Measurements from ENCODE around the gene NRP1.

The NRP1 gene

DNA sequence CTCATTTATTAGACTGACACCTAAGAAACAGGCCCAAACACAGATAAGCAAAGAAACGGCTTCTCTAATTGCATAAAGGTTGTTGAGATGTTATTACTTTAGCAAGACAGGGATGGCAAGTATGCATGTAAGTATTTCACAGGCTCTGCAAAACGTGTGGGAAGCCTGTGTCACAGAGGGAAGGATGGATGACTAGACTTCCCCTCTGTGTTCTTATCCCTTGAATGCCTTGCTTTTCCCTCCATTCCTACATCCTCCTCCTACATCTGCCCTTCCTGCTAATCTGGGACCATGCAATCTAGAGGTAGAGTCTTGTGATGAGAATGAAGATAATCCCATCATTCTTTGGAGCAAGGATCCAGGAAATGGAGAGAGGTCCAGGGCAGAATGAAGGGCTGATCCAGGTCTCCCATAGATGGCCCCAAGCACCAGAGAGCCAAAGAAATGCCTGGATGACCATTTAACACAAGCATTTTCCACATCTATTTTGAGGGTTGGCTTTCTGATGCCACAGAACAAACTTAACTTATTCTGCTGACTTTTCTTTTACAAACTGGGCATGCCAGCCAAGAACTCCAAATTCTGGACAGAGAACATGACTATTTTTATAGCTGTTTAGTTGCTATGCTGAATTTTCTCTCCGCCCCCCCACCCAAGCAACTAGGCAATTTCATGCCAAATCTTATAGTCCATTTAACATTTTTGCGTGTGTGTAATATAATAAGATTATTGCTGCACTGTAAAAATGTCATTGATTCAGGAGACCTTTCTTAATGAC, 48.1 kb downstream of the NRP1 start:
- peaks cover 10% of the 10 kb centered on the region for H3K4me1 ChIP-seq (ENCODE audit: insufficient read depth, low read length)
- H3K36me3 ChIP-seq (ENCODE audit: insufficient read depth, low read length): no peaks in the 10 kb centered on the region
- no peak overlapping the region for H3K9ac ChIP-seq (ENCODE audit: low read depth, low read length)

DNA sequence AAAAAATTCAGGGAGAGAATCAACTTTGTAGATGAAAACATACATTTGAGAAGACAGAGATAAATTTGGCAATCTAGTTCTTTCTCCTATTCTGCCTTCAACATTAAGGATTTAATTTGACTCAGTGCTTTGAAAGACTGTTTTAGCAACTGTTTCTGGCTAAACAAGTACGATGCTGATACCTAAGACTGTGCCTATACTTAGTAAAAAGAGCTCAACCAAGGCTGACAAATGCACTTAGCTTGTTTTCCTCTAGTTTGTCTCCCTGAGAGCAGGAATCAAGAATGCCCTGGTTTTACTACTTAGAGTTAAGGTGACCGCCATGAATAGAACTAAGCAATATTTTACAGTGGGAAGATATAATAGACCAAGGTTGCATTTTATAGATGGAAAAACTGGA, 49.5 kb downstream of the NRP1 start:
- H3K4me1 ChIP-seq (ENCODE audit: insufficient read depth, low read length): no peaks in the 10 kb centered on the region
- no peaks in the 10 kb centered on the region for H3K9me3 ChIP-seq (ENCODE audit: control insufficient read depth, insufficient read depth, low read length)
- H3K36me3 ChIP-seq (ENCODE audit: insufficient read depth, low read length): no peaks in the 10 kb centered on the region
- H3K9ac ChIP-seq (ENCODE audit: low read depth, low read length): no peak overlapping the region

More for the DNA sequence above, 48.1 kb downstream of the NRP1 start:
- no peaks in the 10 kb centered on the region for H3K9me3 ChIP-seq (ENCODE audit: control insufficient read depth, insufficient read depth, low read length)

DNA sequence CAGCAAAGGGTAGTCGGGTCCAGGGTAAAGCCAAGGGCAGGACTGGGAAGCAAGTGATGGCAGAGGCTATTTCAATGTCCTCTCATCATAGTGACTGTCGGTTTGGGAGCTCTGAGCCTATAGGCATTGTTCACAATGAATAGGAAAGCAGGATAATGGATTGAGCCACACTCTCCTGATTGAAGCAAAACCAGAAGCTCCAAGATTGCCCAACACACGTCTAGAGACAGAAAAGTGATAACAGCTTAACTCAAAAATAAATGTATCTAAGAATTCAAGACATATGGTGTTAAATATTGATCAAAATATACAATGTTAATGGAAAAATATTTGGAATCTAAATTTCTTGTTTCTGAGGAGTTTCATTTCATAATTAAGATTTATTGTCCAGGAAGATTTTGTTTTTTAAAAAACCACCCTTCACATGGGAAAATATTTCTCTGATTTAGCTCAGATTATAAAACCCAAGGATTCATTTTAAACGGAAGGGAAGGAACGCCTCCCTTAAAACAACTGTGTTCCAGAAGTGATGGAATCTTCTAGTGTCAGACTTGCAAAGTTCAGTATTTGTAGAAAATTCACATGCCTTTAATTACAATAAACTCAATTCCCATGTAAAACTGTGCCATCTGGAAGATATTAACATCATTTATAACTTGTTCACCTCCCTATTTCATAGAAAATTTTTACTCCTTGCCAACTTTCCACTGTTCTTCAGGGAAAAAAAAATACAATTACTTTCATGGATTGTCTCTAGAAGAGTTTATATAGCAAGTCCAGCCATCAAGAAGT, 54.5 kb downstream of the NRP1 start:
- H3K9ac ChIP-seq (ENCODE audit: low read depth, low read length): no peak overlapping the region
- H3K9me3 ChIP-seq (ENCODE audit: control insufficient read depth, insufficient read depth, low read length): no peaks in the 10 kb centered on the region
- H3K36me3 ChIP-seq (ENCODE audit: insufficient read depth, low read length): no peaks in the 10 kb centered on the region
- H3K4me1 ChIP-seq (ENCODE audit: insufficient read depth, low read length): no peaks in the 10 kb centered on the region

DNA sequence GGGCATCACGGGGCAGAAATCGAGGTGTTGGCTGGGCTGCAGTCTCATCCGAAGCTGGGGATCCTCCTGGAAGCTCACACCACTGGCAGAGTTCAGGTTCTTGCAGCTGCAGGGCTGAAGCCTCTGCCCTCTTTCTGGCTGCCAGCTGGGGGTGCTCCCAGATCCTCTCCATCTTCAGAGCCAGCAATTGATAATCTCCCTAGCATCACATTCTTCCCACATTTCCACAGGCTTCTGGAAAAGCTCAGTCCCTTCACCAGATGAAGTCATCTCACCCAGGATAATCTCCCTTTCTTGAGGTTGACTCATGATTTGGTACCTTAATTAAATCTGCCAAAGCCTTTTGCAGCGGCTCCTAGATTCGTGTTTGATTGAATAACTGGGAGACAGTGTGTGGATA, 55.2 kb downstream of the NRP1 start:
- no peaks in the 10 kb centered on the region for H3K9me3 ChIP-seq (ENCODE audit: control insufficient read depth, insufficient read depth, low read length)
- no peaks in the 10 kb centered on the region for H3K36me3 ChIP-seq (ENCODE audit: insufficient read depth, low read length)
- no peaks in the 10 kb centered on the region for H3K4me1 ChIP-seq (ENCODE audit: insufficient read depth, low read length)
- no peak overlapping the region for H3K9ac ChIP-seq (ENCODE audit: low read depth, low read length)

DNA sequence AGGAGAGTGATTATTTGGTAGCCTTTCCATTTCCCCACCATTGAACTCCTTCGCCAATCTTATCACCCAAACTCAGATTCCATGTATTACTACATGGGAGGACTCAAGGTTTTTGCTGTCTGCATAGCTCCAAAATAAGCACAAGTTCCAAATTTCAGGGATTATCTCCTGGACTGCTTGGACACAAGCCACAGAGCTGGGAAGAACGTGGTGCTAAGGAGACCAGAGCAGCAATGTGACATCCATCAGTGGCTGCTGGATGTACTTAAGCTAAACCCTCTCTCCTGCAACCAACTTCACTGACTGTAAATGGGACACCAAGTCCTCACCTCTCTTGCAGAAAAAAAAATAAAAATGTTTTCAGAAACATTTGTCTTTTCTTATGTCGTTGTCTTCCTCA, 56.3 kb downstream of the NRP1 start:
- Histone ChIP-seq H3K9ac (ENCODE audit: low read depth, low read length) (no peak overlapping the region), H3K9me3 (ENCODE audit: control insufficient read depth, insufficient read depth, low read length) (no peaks in the 10 kb centered on the region), H3K36me3 (ENCODE audit: insufficient read depth, low read length) (no peaks in the 10 kb centered on the region), H3K4me1 (ENCODE audit: insufficient read depth, low read length) (peaks cover 9% of the 10 kb centered on the region; the same call in 1 of the 2 replicates)

DNA sequence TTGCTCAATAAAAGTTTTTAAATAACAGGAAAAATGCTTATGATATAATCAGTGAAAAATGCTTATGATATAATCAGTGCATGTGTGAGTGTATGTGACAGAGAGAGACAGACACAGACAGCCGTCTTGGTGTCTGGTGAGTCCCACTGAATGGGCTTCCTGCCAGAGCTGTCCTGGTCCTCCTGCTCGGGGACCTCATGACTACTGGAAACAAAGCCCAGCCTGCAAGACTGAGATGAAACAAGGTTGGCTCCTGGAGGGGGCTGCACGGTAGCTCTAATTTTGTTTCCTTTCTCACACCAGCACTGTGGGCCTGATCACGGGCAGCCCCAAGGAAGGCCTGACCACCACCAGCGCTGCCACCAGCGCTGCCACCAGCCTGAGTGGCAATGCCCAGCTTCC, 57.3 kb downstream of the NRP1 start:
- H3K36me3 ChIP-seq (ENCODE audit: insufficient read depth, low read length): no peaks in the 10 kb centered on the region
- H3K9ac ChIP-seq (ENCODE audit: low read depth, low read length): no peak overlapping the region
- no peaks in the 10 kb centered on the region for H3K9me3 ChIP-seq (ENCODE audit: control insufficient read depth, insufficient read depth, low read length)
- peaks cover 17% of the 10 kb centered on the region for H3K4me1 ChIP-seq (ENCODE audit: insufficient read depth, low read length)

DNA sequence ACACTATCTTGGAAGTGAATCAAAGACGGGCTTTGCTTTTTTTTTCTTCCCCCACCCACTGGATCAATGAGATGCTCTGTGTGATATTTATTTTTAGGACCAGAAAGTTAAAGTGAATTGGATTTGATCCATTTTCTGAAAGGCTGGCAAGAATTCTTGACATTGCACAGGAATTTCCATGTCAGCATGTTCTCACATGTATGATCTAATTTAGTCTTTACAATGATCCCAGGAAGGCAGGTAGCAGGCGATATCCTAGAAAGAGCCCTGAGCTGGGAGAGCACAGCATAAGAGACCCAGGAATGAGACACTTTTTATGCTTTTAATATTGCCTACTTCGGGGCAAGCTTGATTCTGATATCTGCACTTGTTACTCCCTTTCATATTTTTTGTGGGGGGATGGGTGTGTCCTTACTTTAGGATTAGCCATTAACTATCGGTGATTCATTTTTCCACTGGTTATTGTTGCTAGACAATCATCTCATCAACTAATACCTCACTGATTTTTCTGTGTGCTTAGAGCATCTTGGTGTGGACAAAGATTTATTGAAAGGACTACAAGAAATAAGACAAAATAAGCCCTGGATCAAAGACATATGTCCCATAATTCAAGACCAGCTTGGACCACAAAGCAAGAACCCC, 58.1 kb downstream of the NRP1 start:
- H3K36me3 ChIP-seq (ENCODE audit: insufficient read depth, low read length): no peaks in the 10 kb centered on the region
- H3K9ac ChIP-seq (ENCODE audit: low read depth, low read length): no peak overlapping the region
- no peaks in the 10 kb centered on the region for H3K9me3 ChIP-seq (ENCODE audit: control insufficient read depth, insufficient read depth, low read length)
- peaks cover 20% of the 10 kb centered on the region for H3K4me1 ChIP-seq (ENCODE audit: insufficient read depth, low read length)

DNA sequence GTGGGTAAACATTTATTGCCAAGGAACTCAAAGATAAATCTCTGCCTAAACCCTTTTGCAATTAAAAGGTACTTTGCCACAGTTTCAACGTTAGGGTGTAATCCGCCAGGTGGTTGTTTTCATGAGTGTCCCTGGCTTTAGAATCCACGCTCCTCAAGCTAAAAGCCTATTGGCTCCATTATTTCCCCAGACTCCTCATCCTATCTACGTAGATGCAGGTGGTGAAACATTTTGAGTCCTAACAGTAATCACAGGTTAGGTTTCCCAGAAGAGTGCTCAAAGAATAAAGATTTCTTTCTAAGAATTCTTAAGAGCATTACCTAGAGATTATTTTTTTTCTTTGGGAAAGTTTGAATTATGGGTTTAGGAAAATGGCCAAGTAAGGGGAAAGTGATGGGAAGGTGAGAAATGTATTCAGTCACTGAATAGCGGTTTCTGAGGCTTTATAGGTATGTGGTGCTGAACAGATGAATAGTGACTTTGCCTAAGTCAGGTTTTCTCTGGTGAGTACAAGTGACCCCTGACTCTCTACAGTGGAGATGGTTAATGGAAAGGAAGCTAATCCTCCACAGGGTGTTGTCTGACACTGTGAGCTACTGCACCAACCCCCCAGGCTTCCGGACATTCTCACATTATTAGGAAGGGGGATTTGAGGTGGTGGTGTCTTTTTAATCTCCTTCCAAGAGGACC, 60.2 kb downstream of the NRP1 start:
- H3K9ac ChIP-seq (ENCODE audit: low read depth, low read length): no peak overlapping the region
- H3K4me1 ChIP-seq (ENCODE audit: insufficient read depth, low read length): peaks cover 20% of the 10 kb centered on the region
- H3K9me3 ChIP-seq (ENCODE audit: control insufficient read depth, insufficient read depth, low read length): no peaks in the 10 kb centered on the region

DNA sequence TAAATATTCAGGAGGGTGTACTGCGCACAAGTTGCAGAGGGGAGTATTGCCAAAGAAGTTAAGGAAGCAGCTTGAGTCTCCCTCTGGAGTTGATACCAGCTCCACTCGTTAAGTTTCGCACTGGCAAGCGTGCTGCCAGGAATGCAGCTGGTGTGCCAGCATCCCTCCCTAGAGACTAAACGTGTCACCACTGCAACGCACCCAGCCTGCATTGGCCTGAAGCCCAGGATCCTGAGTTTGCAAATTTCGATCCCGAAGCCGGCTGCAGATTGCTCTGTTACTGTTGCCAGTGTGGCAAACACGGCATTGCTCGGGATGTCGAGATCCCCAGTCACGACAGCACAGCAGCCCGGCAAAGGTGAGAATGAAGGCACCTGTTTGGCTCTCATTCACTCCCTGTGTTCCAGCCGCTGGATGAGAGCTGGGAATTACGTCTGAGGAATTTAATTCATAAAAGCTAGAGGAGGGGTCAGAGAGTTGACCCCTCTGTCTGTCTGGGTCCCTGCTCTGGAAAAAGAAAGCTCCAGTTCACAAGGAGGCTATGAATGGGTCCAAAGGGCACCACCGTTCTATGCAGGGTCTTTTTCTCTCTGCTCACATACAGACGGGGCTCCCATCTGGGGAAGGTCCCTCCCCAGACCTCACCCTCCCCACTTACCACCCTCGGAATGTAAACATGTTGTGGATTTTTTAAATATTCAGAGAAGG, 61.0 kb downstream of the NRP1 start:
- no peaks in the 10 kb centered on the region for H3K9me3 ChIP-seq (ENCODE audit: control insufficient read depth, insufficient read depth, low read length)
- no peak overlapping the region for H3K9ac ChIP-seq (ENCODE audit: low read depth, low read length)
- no peaks in the 10 kb centered on the region for H3K36me3 ChIP-seq (ENCODE audit: insufficient read depth, low read length)
- H3K4me1 ChIP-seq (ENCODE audit: insufficient read depth, low read length): peaks cover 20% of the 10 kb centered on the region

More for the DNA sequence above, 60.2 kb downstream of the NRP1 start:
- no peaks in the 10 kb centered on the region for H3K36me3 ChIP-seq (ENCODE audit: insufficient read depth, low read length)

DNA sequence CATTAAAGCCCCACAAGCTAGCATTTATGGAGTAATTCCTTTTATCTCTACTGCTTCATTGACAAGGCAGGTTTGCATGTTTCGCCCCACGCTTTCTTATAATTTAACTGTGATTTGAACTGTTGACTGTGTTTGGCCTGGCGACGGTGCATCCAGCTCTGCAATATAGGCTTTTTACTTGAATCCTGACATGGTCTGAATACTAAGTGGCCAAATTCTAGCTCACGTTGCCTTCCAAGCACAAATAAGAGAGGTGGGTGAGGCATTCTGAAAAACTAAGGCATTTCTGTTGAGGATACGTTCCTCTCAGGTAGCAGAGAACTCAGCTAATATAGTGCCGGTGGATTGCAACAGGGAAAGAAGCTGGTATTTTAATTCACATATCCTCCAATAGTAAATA, 61.8 kb downstream of the NRP1 start:
- Histone ChIP-seq H3K9me3 (ENCODE audit: control insufficient read depth, insufficient read depth, low read length) (no peaks in the 10 kb centered on the region), H3K4me1 (ENCODE audit: insufficient read depth, low read length) (peaks cover 20% of the 10 kb centered on the region), H3K36me3 (ENCODE audit: insufficient read depth, low read length) (no peaks in the 10 kb centered on the region), H3K9ac (ENCODE audit: low read depth, low read length) (no peak overlapping the region)

DNA sequence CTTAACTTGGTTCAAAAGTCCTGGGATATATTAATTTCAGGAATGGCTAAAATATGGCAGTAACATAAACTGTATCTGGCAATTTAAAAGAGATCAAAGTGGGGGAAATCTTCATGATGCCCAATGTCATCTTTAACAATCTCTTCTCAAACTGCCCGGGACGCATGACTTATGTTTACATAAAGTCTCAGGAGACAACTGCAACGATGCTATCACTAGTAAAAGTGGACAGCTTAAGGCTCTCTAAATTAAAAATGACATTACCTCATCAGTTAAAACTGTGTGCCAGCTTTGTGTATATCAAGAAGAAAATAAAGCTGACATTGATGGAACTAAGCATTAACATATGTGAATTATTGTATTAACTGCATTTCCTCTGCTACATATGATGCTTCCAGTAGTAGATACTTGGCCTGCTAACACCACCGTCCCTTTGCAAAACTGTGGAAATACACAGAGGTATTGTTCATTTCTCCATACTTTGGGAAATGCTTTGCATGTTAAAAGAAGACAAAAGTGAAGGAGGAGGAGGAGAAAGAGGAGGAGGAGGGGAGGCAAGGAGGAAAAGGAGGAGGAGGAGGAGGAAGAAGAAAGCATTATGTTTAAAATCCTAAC, 62.4 kb downstream of the NRP1 start:
- no peaks in the 10 kb centered on the region for H3K9me3 ChIP-seq (ENCODE audit: control insufficient read depth, insufficient read depth, low read length)
- H3K36me3 ChIP-seq (ENCODE audit: insufficient read depth, low read length): no peaks in the 10 kb centered on the region
- no peak overlapping the region for H3K9ac ChIP-seq (ENCODE audit: low read depth, low read length)
- peaks cover 20% of the 10 kb centered on the region for H3K4me1 ChIP-seq (ENCODE audit: insufficient read depth, low read length)

DNA sequence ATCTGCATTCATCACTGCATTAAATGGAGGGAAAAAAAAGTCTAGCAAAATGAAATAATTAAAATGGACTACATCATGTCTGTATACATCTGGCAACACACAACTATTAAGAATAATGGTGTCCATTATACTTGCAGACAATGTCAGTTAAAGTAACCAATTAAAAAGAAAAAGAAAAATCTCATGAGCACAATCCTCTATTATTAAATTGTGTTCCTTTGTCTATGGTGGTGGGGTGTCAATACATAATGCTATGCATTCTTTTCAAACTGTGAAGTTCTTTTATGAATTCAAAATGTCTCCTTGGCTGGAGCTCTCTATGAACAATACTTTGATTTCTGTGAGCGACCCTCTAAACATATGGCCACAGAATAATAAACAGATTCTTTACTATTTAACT, 63.5 kb downstream of the NRP1 start:
- no peak overlapping the region for H3K9ac ChIP-seq (ENCODE audit: low read depth, low read length)
- no peaks in the 10 kb centered on the region for H3K36me3 ChIP-seq (ENCODE audit: insufficient read depth, low read length)
- H3K4me1 ChIP-seq (ENCODE audit: insufficient read depth, low read length): peaks cover 20% of the 10 kb centered on the region
- no peaks in the 10 kb centered on the region for H3K9me3 ChIP-seq (ENCODE audit: control insufficient read depth, insufficient read depth, low read length)

DNA sequence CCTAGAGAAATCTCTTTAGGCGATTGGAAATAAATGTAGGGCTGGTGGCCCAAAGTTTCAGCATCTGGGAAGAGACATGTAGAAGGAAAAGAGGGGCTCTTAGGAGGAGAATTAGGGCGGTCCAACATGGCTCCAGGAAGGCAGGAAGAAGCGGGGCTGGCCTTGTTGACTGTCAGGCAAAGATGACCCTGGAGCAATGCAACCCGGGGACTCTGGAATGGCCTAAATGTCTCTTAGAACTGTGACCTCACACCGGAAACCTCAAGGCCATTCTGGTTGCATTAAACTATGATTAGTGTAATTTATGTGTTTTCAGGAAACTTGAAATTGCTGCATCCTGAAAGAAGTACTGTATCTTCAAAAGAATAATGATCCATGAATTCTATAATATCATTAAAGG, 66.8 kb downstream of the NRP1 start:
- H3K9me3 ChIP-seq (ENCODE audit: control insufficient read depth, insufficient read depth, low read length): no peaks in the 10 kb centered on the region
- no peak overlapping the region for H3K9ac ChIP-seq (ENCODE audit: low read depth, low read length)
- H3K36me3 ChIP-seq (ENCODE audit: insufficient read depth, low read length): no peaks in the 10 kb centered on the region
- peaks cover 13% of the 10 kb centered on the region for H3K4me1 ChIP-seq (ENCODE audit: insufficient read depth, low read length)
